K562 (cell line): ENCODE results near the gene ABT1. TPM values are rescaled to one million over a fixed set of nuclear protein-coding genes. Genes with fewer than 3 reads are reported as not detected.

Experiments used
- CBX5 ChIP-seq: IDR thresholded peaks from 2 replicates; pipeline ENCODE4 v1.6.1; 2014; ENCODE audit warnings: low read depth, borderline replicate concordance
- CHCHD3 ChIP-seq: fragments of 250-450 bp; sonication (Bioruptor Pico); IDR thresholded peaks from 2 replicates; pipeline ENCODE4 v2.1.2; 2022; ENCODE audit warnings: mild to moderate bottlenecking
- ERF ChIP-seq: fragments of 450-650 bp; formaldehyde crosslinking; IDR thresholded peaks from 2 replicates; pipeline ENCODE4 v1.4.0; 2020; ENCODE audit warnings: mild to moderate bottlenecking, mixed read lengths
- JUNB ChIP-seq: fragments of 450-650 bp; formaldehyde crosslinking; conservative IDR thresholded peaks from 2 replicates; pipeline ENCODE4 v1.4.0; 2020; ENCODE audit warnings: mild to moderate bottlenecking
- KAT7 ChIP-seq: sonication (generic); formaldehyde crosslinking; IDR thresholded peaks from 2 replicates; pipeline ENCODE4 v1.8.0; 2022; ENCODE audit warnings: missing genetic modification reagents, mild to moderate bottlenecking, borderline replicate concordance
- LARP7 ChIP-seq: fragments of 450-650 bp; IDR thresholded peaks from 2 replicates; pipeline ENCODE4 v1.6.1; 2016
- MEF2D ChIP-seq: conservative IDR thresholded peaks from 2 replicates; pipeline ENCODE4 v1.6.1; 2016; ENCODE audit warnings: low read depth, missing genetic modification characterization, missing compliant biosample characterization
- NCOR1 ChIP-seq: fragments of 450-650 bp; IDR thresholded peaks from 2 replicates; pipeline ENCODE4 v1.6.1; 2016; ENCODE audit warnings: mild to moderate bottlenecking, moderate library complexity
- NFE2 ChIP-seq: IDR thresholded peaks from 2 replicates; pipeline ENCODE4 v1.6.1; 2014; ENCODE audit warnings: antibody characterized with exemption, low read depth
- PTRF ChIP-seq: fragments of 450-650 bp; IDR thresholded peaks from 2 replicates; pipeline ENCODE4 v1.6.1; 2016; ENCODE audit warnings: mild to moderate bottlenecking, missing genetic modification characterization, missing compliant biosample characterization
- RBFOX2 ChIP-seq: fragments of 200-400 bp; formaldehyde crosslinking; IDR thresholded peaks from 2 replicates; pipeline ENCODE4 v1.6.1; 2017; ENCODE audit warnings: low read depth, mild to moderate bottlenecking, low read length, moderate library complexity
- RBM17 ChIP-seq: fragments of 200-400 bp; formaldehyde crosslinking; IDR thresholded peaks from 2 replicates; pipeline ENCODE4 v1.6.1; 2017; ENCODE audit warnings: low read depth, mild to moderate bottlenecking, low read length, borderline replicate concordance
- RUNX1 ChIP-seq: sonication (generic); IDR thresholded peaks from 2 replicates; pipeline ENCODE4 v1.6.1; 2016; ENCODE audit warnings: antibody characterized with exemption, low read depth
- TEAD1 ChIP-seq, 2 experiments: fragments of 450-650 bp in 1 of 2; sonication (generic) in 1 of 2; formaldehyde crosslinking; IDR thresholded peaks; 2 replicates each; pipeline versions ENCODE4 v1.4.0 to v1.8.0; 2020 to 2022; ENCODE audit warnings: mild to moderate bottlenecking in 2 of 2, missing genetic modification reagents in 1 of 2
- THRAP3 ChIP-seq: fragments of 450-650 bp; IDR thresholded peaks from 2 replicates; pipeline ENCODE4 v1.6.1; 2016; ENCODE audit warnings: mild to moderate bottlenecking, inconsistent platforms, borderline replicate concordance
- U2AF1 ChIP-seq: fragments of 200-400 bp; formaldehyde crosslinking; optimal IDR thresholded peaks from 2 replicates; pipeline ENCODE3; 2017; ENCODE audit warnings: mild to moderate bottlenecking, low read depth, low read length, moderate library complexity
- ZBTB7A ChIP-seq: IDR thresholded peaks from 2 replicates; pipeline ENCODE4 v1.6.1; 2011; ENCODE audit warnings: low read depth, mild to moderate bottlenecking, low read length, moderate library complexity, borderline replicate concordance; ENCODE audit not compliant: control insufficient read depth
- ZNF253 ChIP-seq: fragments of 250-450 bp; sonication (Bioruptor Pico); conservative IDR thresholded peaks from 2 replicates; pipeline ENCODE4 v1.6.1; 2021; ENCODE audit warnings: mild to moderate bottlenecking
- ZNF766 ChIP-seq: fragments of 200-800 bp; sonication (Bioruptor generic); conservative IDR thresholded peaks from 2 replicates; pipeline ENCODE4 v1.6.1; 2016; ENCODE audit warnings: missing genetic modification characterization, missing compliant biosample characterization
- polyA plus RNA-seq, 8 experiments: library from polyadenylated mRNA; depleted of rRNA in 4 of 8; stranded (reverse) in 5 of 8; unstranded in 3 of 8; fragments of >200 nt; fragmentation: Nextera tagmentation in 2 of 8; fragmentation: Illumina TruSeq in 1 of 8; extraction: Ambion mirVana in 2 of 8; extraction: Trizol in 1 of 8; gene quantifications; 2 replicates each; pipeline versions ENCODE4 v1.2.1 to v1.2.3, GENCODE V29; 2011 to 2014; ENCODE audit warnings: inconsistent platforms in 1 of 8, missing spikeins in 1 of 8
- total RNA-seq, 7 experiments: library from RNA; depleted of rRNA in 6 of 7; stranded (reverse); fragments of >200 nt in 6 of 7; fragmentation: Illumina TruSeq in 2 of 7; extraction: Trizol in 2 of 7; gene quantifications; 2 replicates each; pipeline versions ENCODE4 v1.2.1 to v1.2.3, GENCODE V29; 2011 to 2021; ENCODE audit warnings: low replicate concordance in 1 of 7
- TF ChIP-seq, protein P1 (sequence below): IDR thresholded peaks from 2 replicates; pipeline ENCODE4 v1.6.1; 2014; ENCODE audit warnings: antibody characterized with exemption
- TF ChIP-seq, protein P2 (sequence below): fragments of 450-650 bp; formaldehyde crosslinking; IDR thresholded peaks from 2 replicates; pipeline ENCODE4 v1.4.0; 2020; ENCODE audit warnings: mild to moderate bottlenecking, moderate library complexity
- TF ChIP-seq, protein P3 (sequence below): fragments of 250-450 bp; sonication (Bioruptor Pico); IDR thresholded peaks from 2 replicates; pipeline ENCODE4 v1.4.0; 2020; ENCODE audit warnings: borderline replicate concordance

ABT1 gene
- total and polyA plus RNA-seq, 9 of the 15 experiments (the other 6 are each of a cell fraction or from before 2014, with no cell fraction given), result 8.8 to 52.7 (median 40.7) TPM

DNA sequence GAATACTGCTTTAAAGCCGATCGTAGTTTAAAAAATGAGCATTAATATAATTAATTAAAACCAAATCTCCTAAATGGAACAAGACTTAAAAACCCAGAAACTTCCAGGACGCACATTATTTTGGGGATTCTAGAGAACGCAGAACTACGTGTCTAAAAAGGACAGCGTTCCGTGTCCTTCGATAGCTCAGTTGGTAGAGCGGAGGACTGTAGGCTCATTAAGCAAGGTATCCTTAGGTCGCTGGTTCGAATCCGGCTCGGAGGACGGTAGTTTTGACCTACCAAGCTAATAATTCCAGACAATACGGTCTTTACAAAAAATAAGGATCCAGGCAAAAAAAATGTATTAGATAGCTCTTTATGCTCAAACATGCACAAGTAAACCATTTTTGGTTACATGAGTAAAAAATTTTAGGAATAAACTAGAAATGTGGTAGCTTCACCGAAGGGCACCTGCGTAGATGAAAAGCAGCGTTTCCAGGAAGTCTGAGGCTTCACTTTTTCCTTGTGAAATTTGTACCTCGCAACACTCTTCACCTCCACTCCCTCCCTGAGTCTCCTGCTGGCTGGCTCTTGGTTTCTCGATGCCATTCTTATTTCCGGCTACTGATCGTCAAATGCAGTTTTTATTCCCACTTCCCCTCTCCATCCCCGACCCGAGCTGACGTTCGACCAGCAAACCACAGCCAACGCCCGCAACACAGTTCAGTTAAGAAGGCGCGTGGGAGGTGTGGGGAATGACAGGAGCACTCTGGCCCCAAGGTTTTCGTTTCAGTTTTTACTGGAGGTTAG lies 19.6 kb upstream of the ABT1 start (continued):
- TF ChIP-seq, protein P1, sequence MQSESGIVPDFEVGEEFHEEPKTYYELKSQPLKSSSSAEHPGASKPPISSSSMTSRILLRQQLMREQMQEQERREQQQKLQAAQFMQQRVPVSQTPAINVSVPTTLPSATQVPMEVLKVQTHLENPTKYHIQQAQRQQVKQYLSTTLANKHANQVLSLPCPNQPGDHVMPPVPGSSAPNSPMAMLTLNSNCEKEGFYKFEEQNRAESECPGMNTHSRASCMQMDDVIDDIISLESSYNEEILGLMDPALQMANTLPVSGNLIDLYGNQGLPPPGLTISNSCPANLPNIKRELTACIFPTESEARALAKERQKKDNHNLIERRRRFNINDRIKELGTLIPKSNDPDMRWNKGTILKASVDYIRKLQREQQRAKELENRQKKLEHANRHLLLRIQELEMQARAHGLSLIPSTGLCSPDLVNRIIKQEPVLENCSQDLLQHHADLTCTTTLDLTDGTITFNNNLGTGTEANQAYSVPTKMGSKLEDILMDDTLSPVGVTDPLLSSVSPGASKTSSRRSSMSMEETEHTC, result no peak
- TF ChIP-seq KAT7 (CRISPR knock-in tag) (no peak), THRAP3 (no peak), RBM17 (no peak), RBFOX2 (peak; percentile 40; the same call in 1 of the 2 replicates), NCOR1 (no peak), PTRF (no peak), ZNF766 (CRISPR knock-in tag) (peak; percentile 61; the same call in 1 of the 2 replicates), U2AF1 (no peak), MEF2D (tag) (no peak), ZBTB7A (no peak), ERF (CRISPR knock-in tag) (no peak), LARP7 (no peak), TEAD1 (CRISPR knock-in tag; IDR thresholded peaks at IDR 0.05) (0 out of 4 replicates have a peak, but pooled peaks of 1 of the 2 experiments have one; percentile 33), ZNF253 (CRISPR knock-in tag) (peak; percentile 78; the same call in 1 of the 2 replicates), NFE2 (no peak), JUNB (CRISPR knock-in tag) (no peak), CBX5 (no peak), CHCHD3 (no peak), RUNX1 (no peak)
- TF ChIP-seq, protein P2, sequence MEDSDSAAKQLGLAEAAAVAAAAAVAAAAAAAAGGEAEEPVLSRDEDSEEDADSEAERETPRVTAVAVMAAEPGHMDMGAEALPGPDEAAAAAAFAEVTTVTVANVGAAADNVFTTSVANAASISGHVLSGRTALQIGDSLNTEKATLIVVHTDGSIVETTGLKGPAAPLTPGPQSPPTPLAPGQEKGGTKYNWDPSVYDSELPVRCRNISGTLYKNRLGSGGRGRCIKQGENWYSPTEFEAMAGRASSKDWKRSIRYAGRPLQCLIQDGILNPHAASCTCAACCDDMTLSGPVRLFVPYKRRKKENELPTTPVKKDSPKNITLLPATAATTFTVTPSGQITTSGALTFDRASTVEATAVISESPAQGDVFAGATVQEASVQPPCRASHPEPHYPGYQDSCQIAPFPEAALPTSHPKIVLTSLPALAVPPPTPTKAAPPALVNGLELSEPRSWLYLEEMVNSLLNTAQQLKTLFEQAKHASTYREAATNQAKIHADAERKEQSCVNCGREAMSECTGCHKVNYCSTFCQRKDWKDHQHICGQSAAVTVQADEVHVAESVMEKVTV (CRISPR knock-in tag), result no peak; the same call in 1 of the 2 replicates
- TF ChIP-seq, protein P3, sequence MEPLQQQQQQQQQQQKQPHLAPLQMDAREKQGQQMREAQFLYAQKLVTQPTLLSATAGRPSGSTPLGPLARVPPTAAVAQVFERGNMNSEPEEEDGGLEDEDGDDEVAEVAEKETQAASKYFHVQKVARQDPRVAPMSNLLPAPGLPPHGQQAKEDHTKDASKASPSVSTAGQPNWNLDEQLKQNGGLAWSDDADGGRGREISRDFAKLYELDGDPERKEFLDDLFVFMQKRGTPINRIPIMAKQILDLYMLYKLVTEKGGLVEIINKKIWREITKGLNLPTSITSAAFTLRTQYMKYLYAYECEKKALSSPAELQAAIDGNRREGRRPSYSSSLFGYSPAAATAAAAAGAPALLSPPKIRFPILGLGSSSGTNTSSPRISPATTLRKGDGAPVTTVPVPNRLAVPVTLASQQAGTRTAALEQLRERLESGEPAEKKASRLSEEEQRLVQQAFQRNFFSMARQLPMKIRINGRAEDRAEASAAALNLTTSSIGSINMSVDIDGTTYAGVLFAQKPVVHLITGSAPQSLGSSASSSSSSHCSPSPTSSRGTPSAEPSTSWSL (CRISPR knock-in tag), result no peak
